HG03520 (cell line): ENCODE data around the gene DCP1A.

Source experiments
- ATAC-seq: cut with Tn5 transposase; IDR thresholded peaks from one replicate; pipeline ENCODE4 v1.9.1; 2021; ENCODE audit warnings: mild to moderate bottlenecking, moderate library complexity; ENCODE audit not compliant: unreplicated experiment

DCP1A gene

DNA sequence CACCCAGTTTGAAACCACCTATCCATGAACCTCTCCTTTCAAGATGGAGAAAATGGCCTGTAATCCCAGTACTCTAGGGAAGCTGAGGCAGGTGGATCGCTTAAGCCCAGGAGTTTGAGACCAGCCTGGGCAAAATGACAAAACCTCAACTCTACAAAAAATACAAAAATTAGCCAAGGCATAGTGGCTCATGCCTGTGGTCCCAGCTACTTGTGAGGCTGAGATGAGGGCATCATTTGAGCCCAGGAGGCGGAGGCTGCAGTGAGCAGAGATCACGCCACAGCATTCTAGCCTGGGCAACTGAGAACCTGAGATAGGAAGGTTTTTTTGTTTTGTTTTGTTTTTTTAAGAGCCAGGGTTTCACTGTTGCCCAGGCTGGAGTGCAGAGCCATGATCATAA is 96.9 kb downstream of the DCP1A start:
- no peak for ATAC-seq

DNA sequence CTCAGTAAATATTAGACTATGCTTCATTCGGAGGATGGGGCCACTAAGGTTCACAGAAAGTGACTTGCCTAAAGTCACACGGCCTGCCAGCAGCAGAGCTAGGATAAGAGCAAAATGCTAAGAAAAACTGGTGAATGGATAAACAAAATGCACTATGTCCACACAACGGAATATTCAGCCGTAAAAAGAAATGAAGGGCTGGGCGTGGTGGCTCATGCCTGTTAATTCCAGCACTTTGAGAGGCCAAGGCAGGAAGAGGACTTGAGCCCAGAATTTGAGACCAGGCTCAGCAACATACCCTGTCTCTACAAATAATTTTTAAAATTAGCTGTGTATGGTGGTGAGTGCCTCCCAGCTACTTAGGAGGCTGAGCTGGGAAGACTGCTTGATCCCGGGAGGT is 99.2 kb downstream of the DCP1A start:
- ATAC-seq, result no peak

DNA sequence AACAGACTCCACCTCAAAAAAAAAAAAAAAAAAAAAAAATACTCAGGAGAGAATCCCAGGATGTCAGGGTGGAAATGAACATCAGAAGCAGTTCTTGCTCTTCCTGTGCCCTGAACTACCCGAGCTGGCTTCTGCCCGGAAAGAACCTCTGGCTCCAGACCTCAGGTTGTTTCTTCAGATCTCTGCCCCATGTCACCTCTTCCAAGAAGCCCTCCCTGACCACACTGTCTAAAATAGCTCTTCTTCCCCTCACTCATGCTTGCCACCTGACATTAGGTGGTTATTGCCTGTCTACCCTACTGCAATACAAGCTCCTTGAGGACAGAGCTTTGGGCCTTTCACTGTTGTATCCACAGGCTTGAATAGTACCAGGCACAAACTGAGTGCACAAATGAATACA is 99.7 kb downstream of the DCP1A start:
- no peak for ATAC-seq

DNA sequence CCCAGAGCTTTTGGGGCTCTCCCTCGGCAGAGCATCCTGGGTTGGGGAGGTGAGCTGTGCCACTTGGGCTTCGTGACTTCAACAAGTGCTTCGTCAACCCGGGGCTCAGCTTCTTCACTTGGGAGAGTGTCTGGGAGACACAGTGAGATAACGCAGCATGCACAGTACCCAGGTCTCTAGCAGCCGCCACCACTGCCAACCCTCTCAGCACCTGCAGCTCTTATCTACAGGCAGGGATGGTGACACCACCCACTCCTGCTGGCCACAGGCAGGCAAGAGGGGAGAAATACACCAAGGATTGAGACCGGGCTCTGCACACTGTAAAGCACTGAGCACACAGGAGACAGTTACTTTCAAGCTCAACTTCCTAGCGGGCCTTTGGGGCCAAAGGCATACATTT is 103.1 kb downstream of the DCP1A start:
- no peak for ATAC-seq

DNA sequence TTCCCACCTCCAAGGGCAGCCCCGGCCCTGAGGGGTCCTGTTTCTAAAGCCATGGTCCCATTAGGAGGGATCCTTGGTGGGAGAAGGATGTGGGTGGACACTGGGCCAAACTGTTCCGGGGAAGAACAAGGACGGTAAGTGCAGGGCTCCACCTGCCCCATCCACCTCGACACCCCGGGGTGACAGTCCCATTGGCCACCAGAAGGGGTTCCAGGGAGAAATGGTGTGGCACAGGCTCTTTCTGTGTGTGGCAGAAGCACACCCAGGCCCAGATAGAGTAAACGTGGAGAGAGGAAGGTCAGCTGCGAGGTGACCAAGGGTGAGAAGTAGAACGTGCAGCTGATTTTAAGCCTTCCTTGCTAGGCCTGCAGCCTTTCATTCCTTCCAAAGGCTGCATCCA is 103.6 kb downstream of the DCP1A start:
- ATAC-seq, result no peak

DNA sequence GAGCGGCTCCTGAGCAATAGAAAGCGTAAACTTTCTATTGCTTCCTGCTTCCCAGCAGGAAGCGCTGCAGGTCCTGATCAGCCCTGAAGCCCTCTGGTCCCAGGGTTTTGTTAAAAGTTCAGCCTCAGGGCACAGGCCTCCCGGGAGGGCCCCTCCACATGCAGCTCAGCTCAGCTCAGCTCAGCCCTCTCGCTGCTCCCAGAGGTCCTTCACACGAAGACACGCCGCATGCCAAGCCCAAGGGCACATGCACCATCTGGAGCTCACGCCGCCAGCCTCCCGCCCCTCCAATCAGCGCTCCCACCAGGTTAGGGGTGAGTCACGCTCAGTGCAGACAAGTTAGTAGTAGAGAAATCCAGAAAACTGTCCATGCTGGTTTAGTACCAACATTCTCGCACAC is 104.2 kb downstream of the DCP1A start:
- no peak for ATAC-seq

DNA sequence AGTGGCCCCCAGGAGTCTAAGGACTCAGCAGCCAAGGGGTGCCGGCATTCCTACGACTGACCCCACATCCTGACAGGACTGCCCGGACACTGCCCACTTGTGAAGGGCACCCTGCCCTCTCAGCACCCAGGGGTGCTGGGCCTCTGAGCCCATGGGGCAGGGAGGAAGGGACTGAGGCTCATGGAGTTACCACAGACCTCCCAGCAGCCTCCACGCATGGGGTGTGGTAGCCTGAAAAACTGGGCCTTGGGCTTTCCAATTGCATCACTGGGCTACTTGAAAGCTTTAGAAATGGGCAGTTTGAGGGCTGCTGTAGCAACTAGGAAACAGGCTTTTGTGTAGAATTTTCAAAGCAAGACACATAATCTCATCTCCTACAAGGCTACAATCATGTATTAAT is 104.7 kb downstream of the DCP1A start:
- no peak for ATAC-seq

DNA sequence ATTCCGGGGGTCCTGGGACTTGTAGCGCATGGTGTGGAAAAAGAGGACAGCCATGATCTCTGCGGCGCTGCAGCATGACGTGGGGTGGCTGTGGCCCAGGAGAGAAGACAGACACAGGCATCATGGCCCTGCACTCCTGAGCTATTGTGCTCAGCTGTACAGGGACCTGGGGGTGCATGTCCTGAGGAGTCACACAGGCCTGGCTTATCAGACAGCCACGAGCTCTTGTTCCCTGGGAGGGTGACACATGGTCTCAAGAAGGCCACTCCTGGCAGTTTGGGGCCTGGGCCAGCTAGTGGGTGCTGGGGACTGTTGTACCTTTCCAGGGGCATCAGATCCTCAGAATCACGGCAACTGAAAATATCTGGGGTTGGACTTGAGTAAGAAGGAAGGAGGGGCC is 105.2 kb downstream of the DCP1A start:
- ATAC-seq, result no peak

DNA sequence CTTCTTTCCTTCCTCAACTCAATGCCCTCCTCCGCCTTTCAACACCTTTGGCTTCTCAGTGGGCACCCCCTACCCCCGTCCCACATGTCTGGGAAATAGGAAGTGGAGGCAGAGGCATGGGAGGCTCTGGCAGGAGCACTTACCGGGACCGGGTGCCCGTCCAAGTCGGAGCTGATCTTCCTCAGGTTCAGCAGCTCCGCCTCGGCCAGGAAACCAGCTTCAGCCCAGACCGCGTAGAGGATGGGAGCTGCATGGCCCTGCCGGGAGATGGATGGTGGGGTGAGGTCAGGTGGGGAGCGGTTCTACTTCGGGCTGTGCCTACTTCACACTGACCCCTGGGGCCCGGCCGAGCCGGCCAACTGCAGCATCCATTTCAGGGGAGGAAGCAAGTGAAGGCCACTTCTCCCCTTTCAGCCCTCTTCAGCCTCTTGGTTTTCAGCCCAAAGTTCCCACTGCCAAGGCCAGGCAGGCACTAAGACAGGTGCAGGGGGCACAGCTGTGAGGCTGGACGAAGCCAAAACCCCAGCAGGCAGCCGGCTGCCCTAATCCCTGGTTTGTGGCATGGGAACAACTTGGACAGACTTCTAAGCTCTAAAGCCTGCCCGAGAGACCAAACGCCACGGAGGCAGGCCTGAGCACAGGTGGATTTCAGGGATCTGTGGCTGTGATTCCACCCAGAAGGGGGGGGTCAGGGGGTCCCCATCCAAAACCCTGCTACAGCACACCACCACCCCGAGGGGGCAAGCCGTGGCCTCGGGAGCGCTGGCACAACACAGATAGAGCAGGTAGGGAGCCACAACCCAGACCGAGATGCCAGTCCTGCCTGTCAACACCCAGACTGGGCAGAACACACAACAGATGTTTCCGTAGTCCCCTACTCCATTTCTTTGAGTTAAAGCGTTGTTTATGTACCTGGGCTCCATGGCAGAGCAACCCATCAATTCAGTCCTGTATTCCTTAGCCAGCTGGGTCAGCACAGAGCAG is 106.1 kb downstream of the DCP1A start:
- no peak for ATAC-seq

DNA sequence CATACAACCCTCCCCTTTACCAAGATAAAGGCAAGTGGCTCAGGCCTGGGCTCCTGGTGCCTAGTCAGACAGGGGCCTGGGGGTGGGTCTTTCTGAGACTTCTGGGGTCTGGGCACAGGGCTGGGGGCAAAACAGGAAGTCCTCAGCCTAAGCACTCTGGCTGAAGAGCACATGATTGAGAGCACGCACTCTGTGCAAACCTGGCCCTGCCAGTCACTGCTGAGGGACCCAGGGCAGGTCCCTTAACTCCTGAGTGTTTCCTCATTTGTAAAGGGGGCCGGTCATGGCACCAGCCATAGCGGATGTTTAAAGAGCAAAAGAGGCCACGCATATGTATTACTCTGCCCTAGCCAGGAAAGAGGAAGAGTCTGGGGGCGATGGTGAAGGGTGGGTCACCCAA is 107.5 kb downstream of the DCP1A start:
- ATAC-seq, result no peak

DNA sequence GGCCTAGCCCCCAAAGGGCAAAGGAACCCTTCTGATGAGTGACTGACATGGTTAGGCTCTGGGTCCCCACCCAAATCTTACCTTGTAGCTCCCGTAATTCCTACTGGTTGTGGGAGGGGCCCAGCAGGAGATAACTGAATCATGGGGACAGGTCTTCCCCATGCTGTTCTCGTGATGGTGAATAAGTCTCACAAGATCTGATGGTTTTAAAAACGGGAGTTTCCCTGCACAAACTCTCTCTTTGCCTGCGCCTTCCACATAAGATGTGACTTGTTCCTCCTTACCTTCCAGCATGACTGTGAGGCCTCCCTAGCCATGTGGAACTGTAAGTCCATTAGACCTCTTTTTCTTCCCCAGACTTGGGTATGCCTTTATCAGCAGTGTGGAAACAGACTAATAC is 108.5 kb downstream of the DCP1A start:
- ATAC-seq, result no peak

DNA sequence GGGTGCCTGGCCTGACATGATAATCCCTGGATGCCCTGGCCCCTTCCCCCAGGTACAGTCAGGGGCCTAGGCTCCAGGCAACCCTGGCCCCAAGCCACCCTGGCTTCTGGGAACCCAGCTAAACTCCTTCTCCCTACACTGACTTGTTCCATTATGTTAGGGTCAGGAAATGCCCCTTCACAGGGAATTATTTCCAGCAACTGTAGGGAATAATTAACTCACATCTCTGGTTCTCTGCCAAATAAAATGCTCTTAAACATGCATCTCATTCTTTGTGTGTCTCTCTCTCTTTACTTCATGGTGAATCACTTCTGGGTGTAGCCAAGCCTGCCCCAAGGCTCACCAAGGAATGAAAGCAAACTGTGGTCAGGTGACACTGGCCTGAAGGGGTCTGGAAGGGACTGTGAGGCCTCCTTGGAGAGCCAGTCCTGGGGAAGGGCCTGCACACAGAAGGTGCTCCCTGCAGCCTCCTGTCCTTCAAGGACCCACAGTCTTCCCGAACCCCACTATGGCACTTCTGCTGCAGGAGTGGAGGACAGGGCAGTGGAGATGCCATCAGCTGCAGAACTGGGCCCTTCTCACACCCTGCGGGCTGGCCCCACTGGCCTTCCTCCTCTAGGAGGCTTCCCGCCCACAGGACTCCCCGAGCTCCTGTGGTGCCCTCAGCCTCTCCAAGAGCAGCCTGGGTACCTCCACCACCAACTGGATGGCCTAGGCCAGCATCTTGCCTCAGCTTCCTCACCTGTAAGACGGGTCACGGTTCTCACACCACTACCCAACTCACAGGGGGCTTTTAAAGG is 109.1 kb downstream of the DCP1A start:
- no peak for ATAC-seq

DNA sequence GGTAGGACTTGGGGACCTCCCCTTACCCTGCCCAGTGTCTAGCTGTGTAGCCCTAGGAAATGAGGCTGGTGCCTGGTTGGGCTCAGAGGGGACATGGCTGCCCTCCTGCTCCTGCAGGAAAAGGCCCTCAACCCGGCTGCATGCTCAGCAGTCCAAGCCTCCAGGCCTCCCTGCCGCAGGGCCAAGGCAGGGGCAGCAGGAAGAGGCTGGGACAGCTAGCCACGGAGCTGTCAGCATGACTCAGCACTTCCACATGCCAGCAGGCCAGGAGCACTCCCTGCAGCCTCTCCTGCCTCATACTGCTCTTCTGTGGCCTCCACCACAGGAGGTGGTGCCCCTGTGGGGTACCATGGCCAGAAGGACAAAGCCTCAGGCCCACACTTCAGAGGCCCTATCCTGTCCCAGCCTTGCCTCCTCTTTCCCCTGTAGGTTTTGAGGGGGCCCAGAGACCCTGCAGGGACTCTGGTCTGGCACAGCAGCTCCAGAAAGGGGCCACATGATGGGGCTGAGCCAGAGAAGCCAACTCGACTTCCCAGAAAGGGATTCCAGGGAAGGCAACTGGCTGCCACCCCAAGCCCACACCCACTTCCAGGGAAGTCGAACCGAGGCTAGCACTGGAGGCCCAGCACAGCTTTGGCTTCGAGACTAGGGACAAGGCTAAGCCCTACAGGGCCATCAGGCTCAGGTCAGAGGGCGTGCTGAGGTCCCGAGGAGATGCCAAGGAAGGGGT is 111.1 kb downstream of the DCP1A start:
- no peak for ATAC-seq

DNA sequence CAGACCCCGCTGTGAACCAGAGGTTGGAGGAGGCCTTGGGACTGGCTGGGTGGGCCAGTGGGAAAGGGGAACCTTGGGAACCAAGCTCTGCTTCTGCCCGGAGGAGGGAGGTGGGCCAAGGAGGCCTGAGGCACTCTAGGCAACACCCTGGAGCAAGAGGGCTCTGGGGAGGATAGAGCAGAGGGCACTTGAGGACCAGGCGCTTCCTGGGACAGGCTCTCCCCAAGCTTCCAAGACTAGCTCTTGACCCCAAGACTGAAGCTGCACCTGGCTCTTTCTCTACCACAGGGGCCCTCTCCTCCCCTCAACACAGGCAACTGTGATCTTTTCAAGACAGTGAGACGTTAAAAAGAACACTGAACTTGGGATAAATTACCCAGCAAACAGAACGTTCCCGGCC is 111.8 kb downstream of the DCP1A start:
- no peak for ATAC-seq

DNA sequence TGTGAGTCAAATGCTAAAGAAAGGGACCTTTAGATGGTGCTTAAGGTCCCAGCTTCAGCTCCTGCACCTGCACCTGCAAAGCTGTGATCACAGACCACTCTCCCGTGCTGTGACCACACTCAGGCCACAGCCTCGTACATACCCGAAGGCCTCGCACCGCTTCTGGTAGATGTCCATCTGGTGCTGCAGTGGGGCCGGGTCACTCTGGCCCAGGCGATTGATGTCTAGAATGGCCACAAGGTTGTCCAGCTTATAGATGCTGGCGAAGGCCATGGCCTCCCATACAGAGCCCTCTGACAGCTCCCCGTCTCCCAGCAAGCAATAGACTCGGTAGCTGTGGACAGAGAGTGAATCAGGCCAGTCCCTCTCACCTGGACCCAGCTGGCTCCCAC is 112.5 kb downstream of the DCP1A start:
- ATAC-seq, result no peak

DNA sequence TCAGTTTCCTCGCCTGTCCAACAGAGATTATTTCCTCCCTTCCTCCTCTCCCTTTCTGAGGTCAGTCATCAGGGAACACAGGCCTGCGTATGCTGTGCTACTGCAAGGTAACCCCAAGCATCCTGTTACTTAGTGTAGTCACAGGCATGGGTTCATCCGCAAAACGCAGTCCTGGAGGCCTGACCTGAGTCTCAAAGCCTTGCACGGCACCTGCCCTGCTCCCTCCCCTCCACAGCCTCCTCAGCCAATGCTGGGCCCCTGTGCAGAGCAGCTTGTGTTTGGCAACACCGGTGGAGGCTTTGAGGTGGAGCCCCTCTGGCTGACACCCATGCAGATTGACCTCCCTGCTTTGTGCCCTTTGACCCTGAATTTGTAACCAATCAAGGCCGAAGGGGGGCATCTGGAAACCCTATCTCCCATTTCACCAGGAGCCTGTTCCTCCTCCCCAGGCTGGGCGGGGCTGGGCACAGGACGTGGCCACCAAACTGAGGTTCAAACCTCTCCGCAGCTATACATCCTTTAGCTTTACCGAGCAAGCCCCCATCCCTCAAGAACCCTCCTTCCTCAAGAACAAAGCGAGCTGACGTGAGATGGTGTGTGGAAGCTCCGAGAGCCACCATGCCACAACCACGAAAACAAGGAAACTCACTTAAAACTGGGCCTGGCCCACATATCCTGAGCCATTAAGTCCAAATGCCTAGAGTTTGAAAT is 113.1 kb downstream of the DCP1A start:
- no peak for ATAC-seq
